ENCODE measurements around the gene LGR4.

- TF ChIP-seq CTCF (IDR thresholded peaks at IDR 0.05) (no peak), POLR2A (IDR thresholded peaks at IDR 0.05) (no peak)
Measured at GRCh38 chr11:27468995-27469695, 3.4 kb downstream of the LGR4 start.

Data from uterus (tissue), 2 donors.